Activated CD8-positive, alpha-beta memory T cell treated with anti-CD3 and anti-CD28 coated beads, Interleukin-2, amount 10 ng/mL, durations not matched to agents 7 days and 5 days (primary cell): Measurements from ENCODE around the gene ADAMTS13. TPM values are rescaled to one million over a fixed set of nuclear protein-coding genes. Genes with fewer than 3 reads are reported as not detected.

Experiments
- ATAC-seq: fragments of 150-1000 bp; cut with Tn5 transposase; one replicate; pipeline ENCODE4 v1.10.0; 2021; ENCODE audit warnings: moderate library complexity
- CTCF ChIA-PET: fragments of 350-600 bp; sonication (Branson Sonifier 250); formaldehyde crosslinking; loops from one replicate; lab custom pipeline; 2021; ENCODE audit warnings: antibody characterized with exemption; lab: Charles Lee
- DNase-seq: peaks from one replicate; pipeline ENCODE4 v3.0.0-alpha.2; 2020
- H3K27ac Mint-ChIP-seq: one replicate; pipeline ENCODE4 v1.8.0; 2021; ENCODE audit warnings: mild to moderate bottlenecking, mixed read lengths
- H3K27me3 Mint-ChIP-seq: one replicate; pipeline ENCODE4 v1.8.0; 2021; ENCODE audit warnings: mixed read lengths
- H3K36me3 Mint-ChIP-seq: one replicate; pipeline ENCODE4 v1.8.0; 2021; ENCODE audit warnings: mild to moderate bottlenecking, mixed read lengths
- H3K4me1 Mint-ChIP-seq: one replicate; pipeline ENCODE4 v1.8.0; 2021; ENCODE audit warnings: mixed read lengths
- H3K4me3 Mint-ChIP-seq: one replicate; pipeline ENCODE4 v1.8.0; 2021; ENCODE audit warnings: mild to moderate bottlenecking, moderate library complexity, mixed read lengths
- H3K9me3 Mint-ChIP-seq: one replicate; pipeline ENCODE4 v1.8.0; 2022; ENCODE audit warnings: low read depth, mixed read lengths
- total RNA-seq, 2 experiments: library from RNA; stranded (reverse); gene quantifications; one replicate each; pipeline ENCODE4 v1.2.3, GENCODE V29; 2021

Gene ADAMTS13
- total RNA-seq, 2 experiments from 2014 or later: 2.6 to 2.7 TPM

DNA sequence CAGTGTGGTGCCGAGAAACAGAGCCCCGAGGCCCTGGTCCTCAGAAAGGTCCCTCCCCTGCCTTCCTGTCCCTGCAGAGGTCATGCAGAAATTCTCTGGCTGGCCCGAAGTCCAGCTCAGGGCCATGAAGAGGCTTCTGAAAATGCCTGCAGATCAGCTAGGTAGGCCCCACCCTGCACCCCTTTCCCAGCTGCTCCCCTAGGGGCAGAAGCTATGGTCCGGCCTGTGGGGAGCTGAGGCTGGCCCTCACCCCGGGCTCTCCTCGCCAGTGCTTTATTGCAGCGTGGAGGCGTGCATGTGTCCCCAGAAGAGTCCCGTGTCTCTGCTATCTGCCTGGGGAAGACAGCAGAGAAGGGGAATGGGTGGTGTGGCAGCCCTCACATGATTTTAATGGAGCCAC, 24.3 kb upstream of the ADAMTS13 start:
- ATAC-seq (no peak), DNase-seq (no peak)
- peaks cover 9% of the 10 kb centered on the region for H3K27me3 Mint-ChIP-seq
- peaks cover 5% of the 10 kb centered on the region for H3K4me1 Mint-ChIP-seq
- H3K4me3 Mint-ChIP-seq: no peak overlapping the region
- no peaks in the 10 kb centered on the region for H3K9me3 Mint-ChIP-seq
- no peak overlapping the region for H3K27ac Mint-ChIP-seq
- H3K36me3 Mint-ChIP-seq: no peaks in the 10 kb centered on the region
- CTCF ChIA-PET: interaction anchor here (1.2 kb wide), 1 partner anchor 212 kb away, joined by 3 read pairs; no protein-coding TSS in a partner anchor

DNA sequence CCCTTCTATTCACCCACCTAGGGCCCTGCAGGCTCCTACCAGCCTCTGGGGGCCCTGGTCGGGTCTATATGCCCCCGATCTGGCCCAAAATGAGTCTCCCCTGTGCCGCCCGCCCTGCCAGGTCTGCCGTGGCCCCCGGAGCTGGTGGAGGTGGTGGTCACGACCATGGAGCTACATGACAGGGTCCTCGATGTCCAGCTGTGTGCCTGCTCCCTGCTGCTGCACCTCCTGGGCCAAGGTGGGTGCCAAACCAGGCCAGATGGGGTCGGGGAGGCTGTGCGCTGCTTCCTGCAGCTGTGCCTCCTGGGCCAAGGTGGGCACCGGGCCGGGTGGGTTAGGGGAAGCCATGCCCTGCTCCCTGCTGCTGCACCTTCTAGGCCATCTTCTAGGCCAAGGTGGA, 21.9 kb upstream of the ADAMTS13 start:
- CTCF ChIA-PET: interaction anchor here (0.8 to 1.2 kb wide), 4 partner anchors 16 to 214 kb away, joined by 3 to 4 read pairs (median 4); no protein-coding TSS in a partner anchor
- Mint-ChIP-seq H3K4me3 (no peak overlapping the region), H3K36me3 (no peaks in the 10 kb centered on the region), H3K27me3 (peaks cover 9% of the 10 kb centered on the region), H3K27ac (no peak overlapping the region), H3K9me3 (no peaks in the 10 kb centered on the region), H3K4me1 (peaks cover 9% of the 10 kb centered on the region)
- ATAC-seq: no peak
- DNase-seq: no peak

DNA sequence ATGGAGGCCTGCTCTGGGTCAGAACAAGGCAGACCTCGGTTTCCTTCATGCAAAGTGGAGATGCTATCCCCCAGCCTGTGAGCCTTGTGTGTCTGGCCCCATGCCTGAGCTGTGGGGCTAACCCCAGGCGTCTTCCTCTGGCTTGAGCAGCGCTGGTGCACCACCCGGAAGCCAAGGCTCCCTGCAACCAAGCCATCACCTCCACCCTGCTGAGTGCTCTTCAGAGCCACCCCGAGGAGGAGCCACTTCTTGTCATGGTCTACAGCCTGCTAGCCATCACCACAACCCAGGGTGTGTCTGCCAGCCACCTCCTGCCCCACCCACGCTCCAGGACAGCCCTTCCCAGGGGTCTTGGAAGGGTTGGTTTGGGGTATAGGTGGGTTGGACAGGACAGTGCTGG, 20.6 kb upstream of the ADAMTS13 start:
- DNase-seq (no peak), ATAC-seq (no peak)
- Mint-ChIP-seq H3K4me1 (peaks cover 10% of the 10 kb centered on the region), H3K36me3 (peaks cover 2% of the 10 kb centered on the region), H3K4me3 (no peak overlapping the region), H3K27ac (no peak overlapping the region), H3K27me3 (peaks cover 4% of the 10 kb centered on the region), H3K9me3 (no peaks in the 10 kb centered on the region)
- CTCF ChIA-PET: interaction anchor here (1.0 kb wide), 2 partner anchors 85 to 213 kb away, joined by 4 read pairs; no protein-coding TSS in a partner anchor

DNA sequence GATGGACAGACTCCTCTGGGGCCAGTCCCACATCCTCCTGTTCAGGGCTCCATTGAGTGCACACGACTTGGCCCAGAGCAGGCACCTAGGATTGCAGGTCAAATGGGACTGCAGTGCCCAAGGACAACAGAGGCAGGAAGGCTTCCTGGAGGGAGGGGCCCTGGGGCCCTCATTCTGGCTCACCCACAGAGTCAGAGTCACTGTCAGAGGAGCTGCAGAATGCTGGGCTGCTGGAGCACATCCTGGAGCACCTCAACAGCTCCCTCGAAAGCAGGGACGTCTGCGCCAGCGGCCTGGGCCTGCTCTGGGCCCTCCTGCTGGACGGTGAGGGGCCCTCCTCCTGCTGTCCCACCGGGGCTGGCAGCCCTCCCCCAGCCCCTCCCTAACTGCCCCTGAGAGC, 19.5 kb upstream of the ADAMTS13 start:
- Mint-ChIP-seq H3K36me3 (peaks cover 11% of the 10 kb centered on the region), H3K27me3 (no peaks in the 10 kb centered on the region), H3K4me1 (peaks cover 16% of the 10 kb centered on the region), H3K27ac (no peak overlapping the region), H3K4me3 (no peak overlapping the region), H3K9me3 (no peaks in the 10 kb centered on the region)
- no peak for DNase-seq
- CTCF ChIA-PET: interaction anchor here (0.9 to 3.2 kb wide), 4 partner anchors 15 to 216 kb away, joined by 3 to 17 read pairs (median 4); partner anchors contain the start of gene REXO4
- no peak for ATAC-seq

DNA sequence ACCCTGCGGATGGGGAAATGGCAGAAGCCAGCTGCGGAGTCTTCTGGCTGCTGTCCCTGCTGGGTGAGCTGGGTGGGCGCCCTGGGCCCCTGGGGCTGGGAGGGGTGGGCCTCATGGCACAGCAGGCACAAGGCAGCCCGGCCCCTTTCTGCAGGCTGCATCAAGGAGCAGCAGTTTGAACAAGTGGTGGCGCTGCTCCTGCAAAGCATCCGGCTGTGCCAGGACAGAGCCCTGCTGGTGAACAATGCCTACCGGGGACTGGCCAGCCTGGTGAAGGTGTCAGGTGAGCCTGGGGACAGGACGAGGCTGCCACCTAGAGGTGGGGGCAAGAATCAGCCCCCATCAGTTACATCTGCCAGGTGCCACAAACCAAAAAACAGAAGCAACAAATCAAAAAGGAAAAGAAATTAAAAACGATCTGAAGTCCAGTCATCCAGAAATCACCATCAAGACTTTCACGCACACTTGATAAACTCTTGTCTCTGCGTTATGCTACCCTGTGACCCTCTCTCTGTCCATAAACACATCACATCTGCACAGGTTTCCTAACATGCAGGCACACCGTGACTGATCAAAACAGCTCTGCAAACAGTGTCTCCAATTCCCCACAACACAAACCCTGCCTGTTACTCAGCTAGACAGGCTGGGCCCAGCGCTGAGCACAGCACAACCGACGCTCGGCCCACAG, 18.3 kb upstream of the ADAMTS13 start:
- peak; percentile 42 for ATAC-seq
- no peak overlapping the region for H3K4me3 Mint-ChIP-seq
- no peaks in the 10 kb centered on the region for H3K27me3 Mint-ChIP-seq
- CTCF ChIA-PET: interaction anchor here (0.7 to 3.2 kb wide), 13 partner anchors 8 to 217 kb away, joined by 3 to 17 read pairs (median 4); partner anchors contain the start of genes REXO4, SURF1 and SURF2
- no peaks in the 10 kb centered on the region for H3K9me3 Mint-ChIP-seq
- peak overlapping the region; percentile 0 for H3K27ac Mint-ChIP-seq
- peaks cover 17% of the 10 kb centered on the region for H3K4me1 Mint-ChIP-seq
- DNase-seq: peak; percentile 72
- peaks cover 11% of the 10 kb centered on the region for H3K36me3 Mint-ChIP-seq

DNA sequence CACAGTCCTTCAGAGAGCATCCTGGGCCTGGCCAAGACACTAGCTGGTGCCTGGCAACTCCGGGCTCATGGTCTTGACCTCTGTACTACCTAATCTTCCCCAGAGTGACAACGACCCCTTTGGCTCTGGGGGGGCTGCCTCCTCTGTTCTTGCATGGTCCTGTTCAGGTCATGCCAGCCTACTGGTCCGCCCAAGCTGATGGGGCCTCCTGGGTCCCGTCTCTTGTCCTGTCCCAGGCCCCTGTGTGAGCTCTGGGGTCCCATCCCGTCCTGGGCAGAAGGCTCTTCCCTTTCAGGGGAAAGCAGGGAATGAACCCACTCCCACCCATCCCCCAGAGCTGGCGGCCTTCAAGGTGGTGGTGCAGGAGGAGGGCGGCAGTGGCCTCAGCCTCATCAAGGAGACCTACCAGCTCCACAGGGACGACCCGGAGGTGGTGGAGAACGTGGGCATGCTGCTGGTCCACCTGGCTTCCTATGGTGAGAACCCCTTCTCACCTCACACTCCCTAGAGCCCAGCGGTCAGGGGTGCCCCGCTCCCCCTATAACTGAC, 17.6 kb upstream of the ADAMTS13 start:
- H3K27ac Mint-ChIP-seq: no peak overlapping the region
- H3K36me3 Mint-ChIP-seq: peaks cover 11% of the 10 kb centered on the region
- no peak overlapping the region for H3K4me3 Mint-ChIP-seq
- CTCF ChIA-PET: interaction anchor here (0.7 to 3.2 kb wide), 10 partner anchors 9 to 217 kb away, joined by 3 to 17 read pairs (median 4); partner anchors contain the start of genes SURF1 and SURF2
- no peak for ATAC-seq
- peaks cover 17% of the 10 kb centered on the region for H3K4me1 Mint-ChIP-seq
- no peak for DNase-seq
- no peaks in the 10 kb centered on the region for H3K9me3 Mint-ChIP-seq
- no peaks in the 10 kb centered on the region for H3K27me3 Mint-ChIP-seq

DNA sequence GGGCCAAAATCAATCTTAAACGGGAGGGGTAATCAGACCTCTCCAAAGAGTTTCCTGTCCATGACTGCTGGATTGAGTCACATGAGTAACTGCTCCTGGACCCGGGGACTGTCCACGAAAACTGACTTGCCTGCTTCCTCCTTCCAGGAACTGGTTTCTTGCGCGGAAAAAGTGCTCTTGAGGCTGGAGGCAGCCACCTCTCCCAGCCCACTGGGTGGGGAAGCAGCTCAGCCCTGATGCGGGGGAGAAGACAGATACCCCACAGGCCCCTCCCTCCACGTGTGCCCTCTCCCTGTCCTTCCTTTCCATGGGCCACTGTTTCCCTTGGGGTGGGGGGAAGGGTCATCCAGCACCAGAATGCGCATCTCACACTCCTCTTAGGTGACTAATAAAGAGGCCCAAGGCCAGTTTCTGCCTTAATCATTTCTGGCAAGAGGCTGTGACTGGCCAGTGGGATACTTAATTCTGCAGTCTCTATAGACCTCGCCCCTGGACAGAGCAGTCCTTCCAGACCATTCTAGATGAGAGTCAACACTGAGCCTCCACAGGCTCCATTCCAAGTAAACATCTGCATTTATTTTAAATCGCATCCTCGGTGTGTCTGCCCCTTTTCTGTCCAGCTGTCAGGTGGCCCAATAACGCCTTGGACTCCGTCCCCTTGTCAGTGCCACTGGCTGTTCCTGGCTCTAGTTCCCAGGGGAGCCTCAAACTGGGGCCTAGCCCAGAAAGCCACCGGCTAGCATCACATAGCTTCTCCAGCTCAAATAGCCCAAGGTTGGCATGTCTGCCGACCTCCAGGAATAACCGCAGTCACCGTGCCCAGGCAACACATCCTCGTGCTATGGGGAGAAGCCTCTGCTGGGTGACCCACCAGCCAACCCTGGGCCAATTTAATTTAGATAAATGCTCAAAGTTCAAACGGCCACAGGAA, 16.4 kb upstream of the ADAMTS13 start:
- Mint-ChIP-seq H3K9me3 (no peaks in the 10 kb centered on the region), H3K36me3 (peaks cover 20% of the 10 kb centered on the region), H3K4me3 (no peak overlapping the region), H3K4me1 (peaks cover 17% of the 10 kb centered on the region), H3K27ac (no peak overlapping the region), H3K27me3 (no peaks in the 10 kb centered on the region)
- ATAC-seq: no peak
- DNase-seq: no peak
- CTCF ChIA-PET: interaction anchor here (0.8 to 3.2 kb wide), 11 partner anchors 9 to 230 kb away, joined by 3 to 17 read pairs (median 4); partner anchors contain the start of genes SLC2A6, SURF1 and SURF2

DNA sequence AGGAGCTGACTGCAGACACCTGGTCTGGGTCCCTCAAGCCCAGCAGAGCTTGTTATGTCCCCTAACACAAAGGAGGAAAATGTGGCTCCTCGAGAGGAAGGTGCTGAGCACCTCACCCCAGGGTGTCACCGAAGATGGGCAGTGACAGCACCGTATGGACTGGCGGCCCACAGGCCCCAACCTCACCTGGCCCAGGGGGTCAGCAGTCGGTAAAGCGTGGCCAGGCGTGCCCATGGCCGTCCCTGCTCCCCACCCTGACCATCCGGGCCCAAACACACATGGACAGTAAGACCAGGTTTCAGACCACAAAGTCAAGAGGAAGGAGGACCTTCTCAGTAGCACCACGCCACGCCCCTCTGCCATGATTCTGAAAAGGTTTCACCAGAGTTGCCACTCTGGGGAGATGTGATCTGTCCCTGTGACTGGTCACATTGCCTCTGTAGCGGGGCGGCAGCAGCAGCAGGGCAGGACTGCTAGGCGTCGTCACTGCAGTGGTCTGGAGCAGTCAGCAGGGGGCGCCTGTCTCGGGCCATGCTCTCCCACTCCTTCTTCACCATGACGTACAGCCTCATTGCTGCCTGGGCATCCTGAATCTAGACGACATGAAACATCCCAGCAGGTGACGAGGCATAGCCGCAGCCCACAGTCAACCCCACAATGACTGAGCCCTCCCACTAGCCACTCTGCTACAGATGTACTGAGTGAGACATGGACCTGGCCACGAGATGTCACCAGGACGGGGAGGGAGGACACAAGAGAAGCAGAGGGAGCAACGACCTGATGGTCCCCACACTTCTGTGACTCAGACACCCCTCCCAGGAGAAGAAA, 15.5 kb upstream of the ADAMTS13 start:
- Mint-ChIP-seq H3K27ac (peak overlapping the region; percentile 67), H3K4me1 (peaks cover 17% of the 10 kb centered on the region), H3K9me3 (no peaks in the 10 kb centered on the region), H3K27me3 (no peaks in the 10 kb centered on the region), H3K4me3 (no peak overlapping the region), H3K36me3 (peaks cover 22% of the 10 kb centered on the region)
- CTCF ChIA-PET: interaction anchor here (0.8 to 2.7 kb wide), 9 partner anchors 8 to 231 kb away, joined by 3 to 14 read pairs (median 4); partner anchors contain the start of genes SLC2A6, SURF1 and SURF2
- ATAC-seq (peak; percentile 92), DNase-seq (peak; percentile 89)

DNA sequence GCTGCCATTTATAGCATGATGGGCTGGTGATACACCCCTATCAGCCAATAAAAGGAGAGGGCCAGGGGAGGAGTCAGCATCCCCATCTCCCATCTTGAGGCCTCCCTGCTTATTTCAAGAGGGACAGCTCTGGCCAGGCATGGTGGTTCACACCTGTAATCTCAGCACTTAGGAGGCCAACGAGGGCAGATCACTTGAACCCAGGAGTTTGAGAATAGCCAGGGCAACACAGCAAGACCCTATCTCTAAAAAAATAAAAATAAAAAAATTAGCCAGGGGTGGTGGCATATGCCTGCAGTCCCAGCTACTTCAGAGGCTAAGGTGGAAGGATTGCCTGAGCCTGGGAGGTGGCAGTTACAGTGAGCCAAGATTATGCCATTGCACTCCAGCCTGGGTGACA, 14.1 kb upstream of the ADAMTS13 start:
- DNase-seq (no peak), ATAC-seq (no peak)
- no peaks in the 10 kb centered on the region for H3K9me3 Mint-ChIP-seq
- H3K27ac Mint-ChIP-seq: no peak overlapping the region
- peaks cover 27% of the 10 kb centered on the region for H3K36me3 Mint-ChIP-seq
- H3K4me3 Mint-ChIP-seq: no peak overlapping the region
- CTCF ChIA-PET: interaction anchor here (1.6 kb wide), 1 partner anchor 9 kb away, joined by 8 read pairs; no protein-coding TSS in a partner anchor
- H3K27me3 Mint-ChIP-seq: no peaks in the 10 kb centered on the region
- peaks cover 16% of the 10 kb centered on the region for H3K4me1 Mint-ChIP-seq

DNA sequence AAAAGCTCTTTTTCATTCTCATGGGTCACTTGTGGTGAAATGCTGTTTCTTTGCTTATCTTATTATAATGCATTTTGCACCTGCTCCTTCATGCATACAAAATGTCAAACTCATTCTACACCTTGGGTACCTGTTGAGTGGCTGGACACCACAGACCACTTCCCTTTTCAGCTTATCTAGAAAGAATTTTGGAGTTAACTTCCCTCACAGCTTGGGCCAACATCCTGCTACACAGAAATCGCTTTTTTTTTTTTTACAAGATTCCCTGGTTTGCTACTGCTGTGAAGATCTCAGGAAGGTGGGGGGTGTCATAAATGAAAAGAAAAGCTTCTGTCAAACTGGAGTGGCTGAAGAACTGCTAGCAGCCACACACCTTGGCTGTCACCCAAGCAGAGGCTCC, 7.0 kb upstream of the ADAMTS13 start:
- CTCF ChIA-PET: interaction anchor here (1.0 to 3.3 kb wide), 5 partner anchors 9 to 227 kb away, joined by 3 to 14 read pairs (median 4); no protein-coding TSS in a partner anchor
- peak overlapping the region; percentile 12 for H3K27ac Mint-ChIP-seq
- no peak overlapping the region for H3K4me3 Mint-ChIP-seq
- no peaks in the 10 kb centered on the region for H3K27me3 Mint-ChIP-seq
- peaks cover 23% of the 10 kb centered on the region for H3K36me3 Mint-ChIP-seq
- H3K4me1 Mint-ChIP-seq: peaks cover 44% of the 10 kb centered on the region
- ATAC-seq: no peak
- no peaks in the 10 kb centered on the region for H3K9me3 Mint-ChIP-seq
- DNase-seq: no peak

DNA sequence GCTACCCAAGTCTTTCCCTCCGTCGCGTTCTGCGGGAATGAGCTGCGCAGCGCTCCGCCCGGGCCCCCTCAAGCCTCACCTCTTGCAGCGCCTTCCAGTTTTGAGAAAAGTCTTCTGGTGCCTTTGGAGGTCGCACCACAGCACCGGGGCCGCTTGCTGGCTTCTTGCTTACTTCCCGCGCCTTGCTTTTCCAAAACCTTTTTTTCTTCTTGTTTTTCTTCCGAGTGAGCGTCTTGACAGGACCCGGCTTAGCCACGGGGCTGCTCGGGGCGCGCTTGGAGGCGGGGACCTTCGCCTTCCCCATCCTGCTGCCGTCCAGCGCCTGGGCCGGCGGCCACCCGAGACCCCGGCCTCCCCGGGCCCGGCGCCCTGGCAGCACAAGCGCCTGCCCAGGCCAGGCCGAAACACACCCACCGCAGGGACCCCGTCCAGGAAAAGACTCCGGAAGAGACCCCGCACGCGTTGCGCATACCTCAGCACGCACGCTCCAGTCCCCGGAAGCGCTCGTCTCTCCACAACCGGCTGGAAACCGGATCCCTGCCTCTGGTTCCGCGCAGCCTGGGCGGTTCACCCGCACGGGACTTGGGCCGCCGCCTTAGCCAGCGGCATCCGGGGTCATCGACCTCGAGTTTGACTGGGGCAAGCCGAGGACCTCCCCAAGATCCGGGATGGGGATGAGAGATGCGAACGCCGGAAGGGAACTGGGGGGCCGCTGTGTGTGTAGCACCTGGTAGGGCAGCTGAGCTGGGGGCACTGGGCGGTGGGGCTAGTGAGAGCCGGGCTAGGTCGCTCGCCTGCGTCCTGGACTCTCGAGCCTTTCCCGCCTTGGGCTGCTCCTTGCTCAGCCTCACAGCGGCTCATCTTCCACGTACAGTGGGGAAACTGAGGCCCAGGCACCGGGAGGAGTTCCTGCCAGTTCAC, 4.4 kb upstream of the ADAMTS13 start, which contains the start of gene REXO4:
Gene REXO4 (minus strand): TSS at position 470 of the 921 bp plus-strand sequence. CDS start 166 bp downstream, at position 304.
- CTCF ChIA-PET: interaction anchor here (0.6 to 3.3 kb wide), 10 partner anchors 10 to 356 kb away, joined by 3 to 14 read pairs (median 4); partner anchors contain the start of genes CACFD1, CEL, STKLD1 and SURF1
- H3K27me3 Mint-ChIP-seq: no peaks in the 10 kb centered on the region
- peaks cover 64% of the 10 kb centered on the region for H3K4me1 Mint-ChIP-seq
- peak within 1 kb of the TSS; percentile 88 for H3K4me3 Mint-ChIP-seq
- ATAC-seq (peak; percentile 90), DNase-seq (peak; percentile 92)
- peak within 1 kb of the TSS; percentile 94 for H3K27ac Mint-ChIP-seq
- H3K36me3 Mint-ChIP-seq: peaks cover 15% of the 10 kb centered on the region
- H3K9me3 Mint-ChIP-seq: no peaks in the 10 kb centered on the region
